ENCODE data around the gene PARS2.

- TF ChIP-seq POLR2AphosphoS5 (IDR thresholded peaks at IDR 0.05) (no peak), CTCF (IDR thresholded peaks at IDR 0.05) (no peak)
These were observed 41.7 kb upstream of the PARS2 start for GRCh38 chr1:54805981-54806381.

All from prostate gland (tissue), 2 donors.